ENCODE data around the gene GNPAT. TPM values are rescaled to one million over a fixed set of nuclear protein-coding genes. Genes with fewer than 3 reads are reported as not detected.
"Not testable (repeated sequence)": the region's sequence is repeated elsewhere in the genome, so short reads cannot be mapped to it uniquely, and the experiment has no call there.

Gene GNPAT
- total and polyA plus RNA-seq, 2 of the 8 experiments (the other 6 are each of a cell fraction or from before 2014, with no cell fraction given) = 22.9 to 47.4 TPM

DNA sequence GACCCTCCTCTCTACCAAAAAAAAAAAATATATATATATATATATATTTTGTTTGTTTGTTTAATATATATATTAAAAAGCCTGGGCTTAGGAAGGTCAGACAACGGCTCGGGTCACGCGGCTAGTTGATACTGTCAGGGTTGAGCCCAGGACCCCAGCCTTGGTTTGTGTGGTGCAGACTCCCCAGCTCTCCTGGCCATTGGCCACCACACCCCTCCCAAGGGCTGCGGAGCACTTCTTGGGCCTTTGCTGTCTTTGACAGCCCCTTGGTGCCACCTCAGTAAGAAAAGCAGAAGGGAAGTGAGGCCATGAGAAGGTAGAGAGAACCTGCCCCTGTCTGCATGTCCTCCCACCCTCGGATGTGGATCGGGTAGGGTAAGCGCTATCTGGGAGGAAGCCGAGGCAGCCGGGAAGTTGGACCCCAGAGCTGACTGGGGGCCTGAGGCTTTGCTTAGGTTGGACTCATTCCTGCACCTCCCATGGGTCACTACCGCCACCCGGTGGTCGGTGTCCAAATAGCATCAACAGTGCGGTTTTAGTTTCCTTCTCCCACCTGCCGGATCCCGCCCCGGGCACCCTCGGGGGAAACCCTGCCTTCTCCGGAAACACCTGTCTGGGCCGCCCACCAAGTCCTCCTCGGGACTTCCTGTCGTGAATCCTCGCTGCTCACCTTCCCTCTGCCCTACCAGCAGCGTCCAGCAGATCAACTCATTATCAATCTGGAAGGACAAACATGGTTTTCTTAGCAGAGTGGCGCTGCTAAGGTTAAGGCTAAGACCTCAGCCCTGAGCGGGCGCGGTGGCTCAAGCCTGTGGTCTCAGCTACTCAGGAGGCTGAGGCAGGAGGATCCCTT, 29.8 kb upstream of the GNPAT start (continued):
- TF ChIP-seq, protein P1, sequence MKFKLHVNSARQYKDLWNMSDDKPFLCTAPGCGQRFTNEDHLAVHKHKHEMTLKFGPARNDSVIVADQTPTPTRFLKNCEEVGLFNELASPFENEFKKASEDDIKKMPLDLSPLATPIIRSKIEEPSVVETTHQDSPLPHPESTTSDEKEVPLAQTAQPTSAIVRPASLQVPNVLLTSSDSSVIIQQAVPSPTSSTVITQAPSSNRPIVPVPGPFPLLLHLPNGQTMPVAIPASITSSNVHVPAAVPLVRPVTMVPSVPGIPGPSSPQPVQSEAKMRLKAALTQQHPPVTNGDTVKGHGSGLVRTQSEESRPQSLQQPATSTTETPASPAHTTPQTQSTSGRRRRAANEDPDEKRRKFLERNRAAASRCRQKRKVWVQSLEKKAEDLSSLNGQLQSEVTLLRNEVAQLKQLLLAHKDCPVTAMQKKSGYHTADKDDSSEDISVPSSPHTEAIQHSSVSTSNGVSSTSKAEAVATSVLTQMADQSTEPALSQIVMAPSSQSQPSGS (IDR thresholded peaks at IDR 0.05; ENCODE audit: low read length) = no peak
- no peak for TF ChIP-seq TAF7 (optimal IDR thresholded peaks at IDR 0.05; ENCODE audit: borderline replicate concordance, low read depth, low read length)
- no peak for TF ChIP-seq PHF8 (conservative IDR thresholded peaks at IDR 0.05; ENCODE audit: low read depth, low read length)
- TF ChIP-seq CHD1 (IDR thresholded peaks at IDR 0.05; ENCODE audit: low read depth, low read length) = no peak
- no peak for TF ChIP-seq CBX5 (IDR thresholded peaks at IDR 0.05; ENCODE audit: low read depth, low read length)
- TF ChIP-seq CEBPB (IDR thresholded peaks at IDR 0.05; ENCODE audit: low read depth, low read length) = no peak

DNA sequence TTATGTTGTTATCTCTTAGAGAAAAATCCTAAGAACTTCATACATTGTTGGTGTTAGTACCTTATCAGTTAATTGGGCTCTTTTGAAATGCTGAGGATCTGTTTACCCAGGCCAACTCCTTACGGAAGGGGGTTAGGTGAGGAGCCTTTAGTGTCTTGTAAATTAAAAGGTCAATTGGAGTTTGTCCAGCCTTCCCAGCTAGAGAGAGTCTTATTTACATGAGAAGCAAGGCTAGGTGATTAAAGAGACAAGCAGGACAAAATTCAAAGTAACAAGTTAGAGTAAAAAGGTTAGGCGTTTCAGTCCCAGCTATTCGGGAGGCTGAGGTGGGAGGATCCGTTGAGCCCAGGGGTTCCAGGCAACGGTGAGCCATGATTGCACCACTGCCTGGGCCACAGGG, 28.7 kb upstream of the GNPAT start:
- H3K79me1 ChIP-seq (ENCODE audit: low read depth, low read length); H2BK120ac ChIP-seq (replicated peaks; ENCODE audit: low read depth, low read length); H4K8ac ChIP-seq (ENCODE audit: extremely low read depth, insufficient read depth, low read length); H3K23ac ChIP-seq (ENCODE audit: insufficient read length); DNase-seq (ENCODE audit: low read depth in 1 of 2, low spot score in 2 of 2); H3K4me2 ChIP-seq (ENCODE audit: insufficient read depth in 1 of 2, low read depth in 2 of 2, low read length in 2 of 2); H2BK5ac ChIP-seq (ENCODE audit: low read depth, low read length); H3K14ac ChIP-seq (ENCODE audit: insufficient read length); H2BK15ac ChIP-seq (ENCODE audit: low read length); H3K4me1 ChIP-seq (replicated peaks in 1 of 4; ENCODE audit: control insufficient read depth in 3 of 4, insufficient read depth in 4 of 4, low read length in 3 of 4); H2AFZ ChIP-seq (ENCODE audit: low read length); H2BK20ac ChIP-seq (ENCODE audit: low read length); H3K36me3 ChIP-seq (ENCODE audit: control insufficient read depth in 2 of 4, insufficient read depth in 4 of 4, low read length in 3 of 4); H2BK12ac ChIP-seq (ENCODE audit: low read depth, low read length); H3K4me3 ChIP-seq (ENCODE audit: extremely low read depth in 1 of 4, insufficient read depth in 2 of 4, low read depth in 3 of 4, low read length in 4 of 4); FAIRE-seq; H3K79me2 ChIP-seq (ENCODE audit: control insufficient read depth in 1 of 2, insufficient read depth in 2 of 2, low read length in 2 of 2); H2AK5ac ChIP-seq (ENCODE audit: low read depth, low read length); POLR2A ChIA-PET (ENCODE audit: partially characterized antibody); H4K91ac ChIP-seq (replicated peaks; ENCODE audit: insufficient read length, low read length); H3K9me3 ChIP-seq (ENCODE audit: insufficient read depth in 2 of 2, low read depth in 1 of 2, low read length in 1 of 2); H3K4ac ChIP-seq (replicated peaks; ENCODE audit: insufficient read length, low read depth, low read length); H3K18ac ChIP-seq (ENCODE audit: extremely low read depth, low read length); H3K56ac ChIP-seq (replicated peaks; ENCODE audit: insufficient read length, low read depth, low read length); H3K23me2 ChIP-seq (ENCODE audit: low read depth, low read length); H3K27ac ChIP-seq (ENCODE audit: low read depth, low read length); H3K9ac ChIP-seq (replicated peaks in 1 of 4; ENCODE audit: extremely low read depth in 1 of 4, low read depth in 3 of 4, low read length in 3 of 4); H4K5ac ChIP-seq (ENCODE audit: insufficient read length, low read depth, low read length): not testable (repeated sequence)
- peaks cover 31 to 53% (median 46%) of the 10 kb centered on the region in 4 experiments for H3K27me3 ChIP-seq (replicated peaks in 1 of 4; ENCODE audit: control insufficient read depth in 3 of 4, extremely low read depth in 1 of 4, insufficient read depth in 3 of 4, low read length in 3 of 4)
- CTCF ChIA-PET (ENCODE audit: partially characterized antibody) = interaction anchor here (0.6 to 4.0 kb wide), 13 partner anchors 12 to 414 kb away, joined by 3 to 24 read pairs (median 4); no protein-coding TSS in a partner anchor
- peaks cover 0 to 11% of the 10 kb centered on the region in 2 experiments for H4K20me1 ChIP-seq (replicated peaks in 1 of 2; ENCODE audit: control insufficient read depth in 1 of 2, insufficient read depth in 2 of 2, low read length in 2 of 2)
- 43% methylated on average over 5 of the region's 5 CpGs; no CpG with 5 or more reads in 1 of the 2 experiments for WGBS, 2 experiments (ENCODE audit: extremely low coverage in 1 of 2, insufficient coverage in 1 of 2, insufficient read length in 1 of 2, insufficient replicate concordance in 2 of 2, low coverage in 1 of 2, low lambda C conversion rate in 2 of 2, missing lambda C conversion rate in 1 of 2)
